GM10847 (cell line): ENCODE data around the gene ATP13A3.

Source experiments
- POLR2A ChIP-seq: IDR thresholded peaks from 2 replicates; pipeline ENCODE4 v1.6.1; 2011; ENCODE audit not compliant: insufficient read length; ENCODE audit errors: extremely low read depth

The ATP13A3 gene

GRCh38 chr3:194375473-194376240, 111.1 kb downstream of the ATP13A3 start:
- TF ChIP-seq POLR2A: no peak

GRCh38 chr3:194374935-194375334, 111.9 kb downstream of the ATP13A3 start:
- TF ChIP-seq POLR2A: no peak

GRCh38 chr3:194373899-194374298, 112.9 kb downstream of the ATP13A3 start:
- no peak for TF ChIP-seq POLR2A

DNA sequence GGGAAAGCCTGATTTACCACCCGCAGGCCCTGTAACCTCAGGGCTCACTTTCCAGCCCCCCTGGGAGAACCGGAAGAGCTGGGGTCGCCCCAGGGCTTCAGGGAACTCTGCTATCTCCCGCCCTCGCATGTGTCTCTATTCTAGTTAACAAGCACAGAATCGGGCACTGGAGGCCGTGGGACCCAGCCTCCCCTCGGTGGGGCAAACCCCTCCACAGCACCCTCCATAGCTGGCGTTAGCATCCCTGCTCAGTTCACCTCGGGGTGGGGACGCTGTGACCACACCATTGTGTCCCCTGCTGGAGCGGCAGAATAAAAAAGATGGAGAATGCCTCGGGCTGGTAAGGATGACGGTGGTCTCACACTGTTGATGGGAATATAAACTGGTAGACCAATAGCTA, 113.8 kb downstream of the ATP13A3 start:
- no peak for TF ChIP-seq POLR2A

DNA sequence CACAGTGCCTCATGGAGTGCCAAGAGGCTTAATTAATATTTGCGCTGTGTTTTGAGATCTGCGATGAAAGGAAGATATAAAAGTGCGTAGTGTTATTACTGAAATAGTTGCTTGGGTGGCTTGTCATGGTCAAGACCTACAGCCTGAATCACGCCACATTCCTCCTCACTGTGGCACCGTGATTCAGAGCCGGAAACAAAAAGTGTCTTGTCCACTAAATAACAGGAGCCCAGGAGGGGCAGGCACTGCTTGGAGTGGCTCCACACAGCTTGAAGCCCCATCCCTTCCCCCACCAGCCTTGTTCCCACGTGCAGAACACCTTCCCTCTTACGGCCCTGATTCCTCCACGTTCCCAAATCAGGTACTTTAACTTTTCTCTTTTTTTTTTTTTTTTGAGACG, 116.0 kb downstream of the ATP13A3 start:
- TF ChIP-seq POLR2A: no peak

DNA sequence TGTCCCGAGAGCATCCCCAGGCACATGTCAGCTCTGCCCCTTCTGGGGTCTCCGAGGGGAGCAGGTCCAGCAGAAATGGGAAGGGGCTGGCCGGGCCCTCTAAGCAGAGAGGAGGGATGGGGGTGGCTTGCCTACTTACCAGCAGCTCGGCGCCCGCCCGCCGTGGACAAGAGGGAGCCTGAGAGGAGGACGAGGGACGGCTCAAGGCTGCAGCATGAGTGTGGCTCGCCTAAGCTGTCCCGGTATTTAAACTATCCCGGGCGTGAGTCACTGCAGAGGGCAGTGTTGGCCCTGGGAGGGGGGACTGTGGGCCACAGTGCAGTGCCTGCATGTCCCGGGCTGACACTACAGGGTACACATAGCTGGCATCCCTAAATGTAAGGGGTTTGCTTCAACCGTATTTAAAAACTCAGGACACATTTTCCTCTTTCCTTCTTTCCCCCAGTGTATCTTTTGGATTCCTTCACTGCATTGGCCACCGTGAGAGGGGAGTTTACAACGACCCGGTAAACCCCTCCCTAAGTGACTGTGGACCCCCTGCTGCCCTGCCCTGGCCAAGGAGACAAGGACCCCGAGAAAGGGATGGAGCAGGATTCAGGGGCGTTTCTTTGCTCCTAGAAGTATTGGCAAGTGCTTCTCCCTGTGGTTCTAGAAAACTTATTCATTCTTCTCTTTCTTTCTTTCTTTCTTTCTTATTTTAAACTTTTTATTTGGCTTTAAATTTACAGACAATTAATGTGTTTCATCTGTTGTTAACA, 117.1 kb downstream of the ATP13A3 start, which contains the start of gene LRRC15:
Gene LRRC15, minus strand, starts transcription at position 222 of the 758 bp plus-strand sequence. CDS start 8,700 bp downstream, outside the sequence.
- TF ChIP-seq POLR2A: no peak

- no peak for TF ChIP-seq POLR2A
Observed at GRCh38 chr3:194368918-194369317, 117.9 kb downstream of the ATP13A3 start.

DNA sequence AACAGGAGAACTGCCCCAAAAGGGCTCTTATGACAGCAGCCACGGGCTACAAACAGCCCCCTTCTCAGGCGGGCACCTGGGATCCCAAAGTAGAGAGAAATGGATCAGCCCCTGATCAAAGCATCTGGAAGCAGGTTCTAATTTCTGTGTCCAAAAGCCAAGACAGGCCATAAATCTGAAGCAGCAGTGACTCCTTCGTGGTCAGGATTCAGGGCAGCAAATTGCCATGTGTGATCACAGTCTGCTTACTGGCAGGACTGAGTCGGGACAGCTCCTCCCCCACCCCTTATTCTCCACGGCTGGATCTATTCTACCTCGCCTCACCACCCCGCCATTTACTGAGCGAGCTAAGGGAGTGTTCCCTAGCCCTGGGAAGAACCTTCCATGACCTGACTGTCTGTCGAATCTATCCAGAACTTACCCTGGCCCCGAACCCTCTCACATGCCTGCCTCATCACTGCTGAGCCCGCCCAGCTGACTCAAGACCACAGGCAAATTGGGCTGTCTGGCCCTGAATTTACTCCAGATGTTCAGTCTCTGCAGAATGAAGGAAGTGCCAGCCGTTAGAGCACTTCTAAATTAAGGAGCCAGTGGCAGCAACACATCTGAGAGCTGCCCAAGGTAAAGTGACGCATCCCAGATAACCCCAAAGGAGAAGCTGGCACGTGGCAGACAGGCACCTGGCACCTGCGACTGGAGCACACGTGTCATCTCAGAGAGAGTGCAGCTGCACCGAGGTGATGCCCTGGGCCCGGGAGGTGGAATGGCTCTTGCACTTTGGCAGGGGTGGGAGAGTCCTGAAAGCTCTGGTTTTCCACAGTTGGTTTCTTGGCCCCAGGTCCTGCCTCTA, 118.6 kb downstream of the ATP13A3 start:
- no peak for TF ChIP-seq POLR2A

DNA sequence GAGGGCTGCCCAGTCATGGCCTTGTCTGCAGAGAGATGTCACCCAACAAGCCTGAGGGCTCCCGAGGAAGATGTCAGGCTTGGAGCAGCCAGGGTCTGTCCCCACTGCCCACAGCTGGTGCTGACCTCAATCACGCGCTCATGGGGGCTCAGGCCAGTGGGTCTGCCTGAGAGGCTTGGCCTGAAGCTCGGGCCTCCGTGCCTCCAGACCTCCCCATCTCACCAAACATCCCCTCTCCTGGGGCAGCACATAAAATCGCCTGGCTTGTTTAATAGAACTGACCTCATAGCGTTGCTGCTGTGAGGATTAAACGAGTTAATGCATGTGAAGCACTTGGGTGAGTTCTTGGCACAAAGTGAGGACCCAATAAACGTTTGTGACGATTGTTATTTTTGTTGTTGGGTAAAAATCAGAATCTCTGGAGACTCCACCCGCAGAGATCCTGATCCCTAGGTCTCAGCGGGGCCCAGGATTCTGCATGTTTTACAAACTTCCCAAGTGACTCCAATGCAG, 120.8 kb downstream of the ATP13A3 start:
- no peak for TF ChIP-seq POLR2A

DNA sequence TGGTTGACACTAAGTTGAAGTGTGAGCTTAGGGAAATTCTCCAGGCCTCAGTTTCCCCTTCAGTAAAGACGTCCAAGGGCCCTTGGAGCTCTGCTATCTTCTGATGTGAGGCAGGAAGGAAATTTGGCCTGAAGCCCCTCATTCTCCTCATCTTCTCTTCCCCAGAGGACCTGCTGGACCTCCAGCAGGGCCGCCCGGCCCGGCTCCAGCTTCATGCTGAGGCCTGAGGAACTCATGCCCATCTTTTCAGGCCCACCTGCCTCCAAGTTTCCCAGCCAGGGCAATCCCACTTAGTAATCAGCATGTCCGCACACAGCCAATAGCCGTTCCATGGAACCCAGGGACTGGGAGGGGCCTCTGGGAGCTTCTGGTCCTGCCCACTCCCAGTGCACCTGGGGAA, 121.3 kb downstream of the ATP13A3 start:
- TF ChIP-seq POLR2A: no peak

- no peak for TF ChIP-seq POLR2A
Observed at GRCh38 chr3:194364652-194365434, 122.0 kb downstream of the ATP13A3 start.

DNA sequence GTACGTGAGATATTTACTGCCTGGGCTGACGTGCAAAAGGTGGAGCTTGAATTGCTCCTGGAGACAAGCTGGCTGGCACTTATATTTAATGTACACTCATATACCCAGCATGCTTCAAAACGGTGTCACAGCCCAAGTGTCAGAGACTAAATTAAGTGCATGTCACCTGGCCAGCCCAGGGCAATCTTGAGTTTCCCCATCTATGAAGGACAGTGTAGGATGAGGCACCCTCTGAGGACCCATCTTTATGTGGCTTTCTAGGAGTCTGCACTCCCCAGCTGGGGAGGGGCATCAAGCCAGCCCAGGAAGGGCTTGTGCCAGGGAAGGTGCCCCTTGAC, 122.5 kb downstream of the ATP13A3 start:
- TF ChIP-seq POLR2A: no peak

GRCh38 chr3:194360568-194360967, 126.2 kb downstream of the ATP13A3 start:
- TF ChIP-seq POLR2A: no peak

DNA sequence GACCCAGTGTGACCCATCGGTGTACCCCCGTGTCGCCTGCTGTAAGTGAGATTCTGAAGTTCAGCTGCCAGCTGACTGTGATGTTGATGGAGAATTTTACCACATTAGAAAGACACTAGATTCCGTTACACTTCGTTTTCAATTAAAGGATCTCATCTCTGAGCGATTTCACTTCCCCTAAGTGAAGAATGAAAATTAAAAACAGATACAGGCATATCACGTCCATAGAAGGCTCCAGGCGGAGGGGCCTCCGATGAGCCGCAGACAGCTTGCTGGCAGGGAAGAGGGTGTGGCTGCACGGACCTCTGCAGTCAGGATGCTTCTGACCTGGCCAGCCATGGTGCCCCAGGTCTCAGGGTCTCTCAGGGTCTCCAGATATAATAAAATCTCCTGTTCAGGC, 129.1 kb downstream of the ATP13A3 start:
- no peak for TF ChIP-seq POLR2A

DNA sequence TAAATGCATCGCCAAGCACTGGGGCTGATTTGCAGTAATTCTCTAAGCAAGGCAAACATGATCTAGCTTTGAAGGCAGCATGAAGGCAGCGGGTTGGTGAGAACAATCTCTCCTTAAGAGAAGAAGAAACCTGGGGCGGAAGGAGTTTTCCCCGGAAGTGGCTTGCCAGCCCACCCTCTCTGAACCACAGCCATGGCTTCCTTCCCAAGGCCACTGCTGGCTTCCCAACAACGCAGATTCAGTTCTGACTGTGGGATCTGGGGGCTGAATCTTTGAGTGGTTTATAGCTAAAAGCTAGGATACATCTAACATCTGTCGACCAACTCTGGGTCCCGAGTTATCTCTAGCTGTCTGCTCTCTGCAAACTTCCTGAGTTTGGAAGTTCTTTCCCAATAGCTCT, 131.4 kb downstream of the ATP13A3 start:
- TF ChIP-seq POLR2A: no peak
